Esophagus muscularis mucosa (tissue), 3 donors: ENCODE results near the gene P2RY2.

Experiments
- CTCF ChIP-seq, 3 experiments: fragments of 200-600 bp in 2 of 3; fragments of 450-650 bp in 1 of 3; sonication (generic) in 2 of 3; IDR thresholded peaks; one replicate each; pipeline ENCODE4 v1.5.1; 2017 to 2019; ENCODE audit warnings: antibody characterized with exemption in 3 of 3, mild to moderate bottlenecking in 2 of 3, moderate library complexity in 1 of 3
- POLR2A ChIP-seq: fragments of 450-650 bp; IDR thresholded peaks from one replicate; pipeline ENCODE4 v1.6.1; 2017; ENCODE audit warnings: antibody characterized with exemption, moderate library complexity, mild to moderate bottlenecking, low read depth

GRCh38 chr11:73174495-73174791, 43.6 kb upstream of the P2RY2 start:
- TF ChIP-seq CTCF (IDR thresholded peaks at IDR 0.05), result no peak
- TF ChIP-seq POLR2A, result no peak
